Muscle of leg (tissue), 11 donors: Measurements from ENCODE around the gene BAHD1. TPM values are rescaled to one million over a fixed set of nuclear protein-coding genes. Genes with fewer than 3 reads are reported as not detected.

ENCODE experiments used
- DNase-seq: peaks from one replicate; pipeline ENCODE4 v3.0.0; 2013
- H3K27ac ChIP-seq: one replicate; pipeline ENCODE4 v1.5.1; 2013; ENCODE audit warnings: mild to moderate bottlenecking, low read length, control low read depth
- H3K27me3 ChIP-seq: one replicate; pipeline ENCODE4 v1.6.1; 2013; ENCODE audit warnings: low read length; ENCODE audit not compliant: control insufficient read depth, insufficient read depth
- H3K36me3 ChIP-seq: one replicate; pipeline ENCODE4 v1.6.1; 2013; ENCODE audit warnings: low read length; ENCODE audit not compliant: control insufficient read depth, insufficient read depth
- H3K4me1 ChIP-seq: one replicate; pipeline ENCODE4 v1.6.1; 2013; ENCODE audit warnings: low read length; ENCODE audit not compliant: control insufficient read depth, insufficient read depth
- H3K4me3 ChIP-seq: one replicate; pipeline ENCODE4 v1.5.1; 2013; ENCODE audit warnings: low read length, control low read depth
- H3K9me3 ChIP-seq: replicated peaks from 2 replicates; pipeline ENCODE4 v1.6.1; 2013; ENCODE audit warnings: low read depth, low read length; ENCODE audit not compliant: control insufficient read depth
- WGBS: methylation state at CpG from one replicate; pipeline ENCODE4 v1.1.5; 2013; ENCODE audit warnings: missing lambda C conversion rate; ENCODE audit not compliant: insufficient coverage; 5-methylcytosine and 5-hydroxymethylcytosine counted together
- polyA plus RNA-seq, 8 donors: library from polyadenylated mRNA; unstranded; fragments of 120-200 nt; gene quantifications; one replicate each; pipeline versions ENCODE4 v1.2.1 to v1.2.3, GENCODE V29; 2013; ENCODE audit warnings: inconsistent platforms in 1 of 8, low replicate concordance in 1 of 8; ENCODE audit not compliant: insufficient read length in 8 of 8, insufficient read depth in 1 of 8
- total RNA-seq: library from RNA; stranded (reverse); fragments of 120-200 nt; gene quantifications from one replicate; pipeline ENCODE4 v1.2.4, GENCODE V29; 2013

BAHD1 gene
- total and polyA plus RNA-seq, 9 donors: 12.1 to 22.6 (median 18.4) TPM

GRCh38 chr15:40493089-40493840 is 52.5 kb downstream of the BAHD1 start:
- DNase-seq: no peak
- no peaks in the 10 kb centered on the region for H3K9me3 ChIP-seq
- 94% methylated on average over 3 of the region's 8 CpGs for WGBS
- H3K36me3 ChIP-seq: no peaks in the 10 kb centered on the region
- peaks cover 4% of the 10 kb centered on the region for H3K27me3 ChIP-seq
- peaks cover 2% of the 10 kb centered on the region for H3K4me1 ChIP-seq
- no peak overlapping the region for H3K4me3 ChIP-seq
- H3K27ac ChIP-seq: no peak overlapping the region

- H3K27me3 ChIP-seq: peaks cover 7% of the 10 kb centered on the region
- peaks cover 2% of the 10 kb centered on the region for H3K4me1 ChIP-seq
- no peak overlapping the region for H3K4me3 ChIP-seq
- no peak overlapping the region for H3K27ac ChIP-seq
- WGBS: 100% methylated on average over 1 of the region's 2 CpGs
- H3K36me3 ChIP-seq: no peaks in the 10 kb centered on the region
- no peaks in the 10 kb centered on the region for H3K9me3 ChIP-seq
- no peak for DNase-seq
These were observed 54.8 kb downstream of the BAHD1 start for GRCh38 chr15:40495516-40495915.

GRCh38 chr15:40498418-40498817 is 57.7 kb downstream of the BAHD1 start:
- Histone ChIP-seq H3K9me3 (no peaks in the 10 kb centered on the region), H3K27me3 (peaks cover 7% of the 10 kb centered on the region), H3K4me1 (peaks cover 2% of the 10 kb centered on the region), H3K4me3 (no peak overlapping the region), H3K27ac (no peak overlapping the region), H3K36me3 (no peaks in the 10 kb centered on the region)
- DNase-seq: no peak
- no CpG with 5 or more reads among the region's 5 CpGs for WGBS

GRCh38 chr15:40498891-40499290 is 58.1 kb downstream of the BAHD1 start:
- Histone ChIP-seq H3K27ac (no peak overlapping the region), H3K36me3 (no peaks in the 10 kb centered on the region), H3K4me3 (no peak overlapping the region), H3K9me3 (no peaks in the 10 kb centered on the region), H3K27me3 (peaks cover 7% of the 10 kb centered on the region), H3K4me1 (peaks cover 2% of the 10 kb centered on the region)
- WGBS: 67% methylated on average over 1 of the region's 4 CpGs
- DNase-seq: no peak

- Histone ChIP-seq H3K36me3 (no peaks in the 10 kb centered on the region), H3K9me3 (no peaks in the 10 kb centered on the region), H3K27me3 (peaks cover 6% of the 10 kb centered on the region), H3K4me3 (no peak overlapping the region), H3K4me1 (peaks cover 2% of the 10 kb centered on the region), H3K27ac (no peak overlapping the region)
- WGBS: 80% methylated on average over 2 of the region's 4 CpGs
- no peak for DNase-seq
These were observed 59.2 kb downstream of the BAHD1 start for GRCh38 chr15:40499931-40500330.

- H3K36me3 ChIP-seq: no peaks in the 10 kb centered on the region
- H3K4me3 ChIP-seq: no peak overlapping the region
- DNase-seq: peak; percentile 7
- H3K27ac ChIP-seq: no peak overlapping the region
- H3K27me3 ChIP-seq: peaks cover 6% of the 10 kb centered on the region
- no peaks in the 10 kb centered on the region for H3K9me3 ChIP-seq
- 86% methylated on average over 1 of the region's 4 CpGs for WGBS
- H3K4me1 ChIP-seq: peaks cover 2% of the 10 kb centered on the region
These were observed 60.0 kb downstream of the BAHD1 start for GRCh38 chr15:40500568-40501330.

GRCh38 chr15:40501487-40501886 is 60.7 kb downstream of the BAHD1 start:
- Histone ChIP-seq H3K9me3 (no peaks in the 10 kb centered on the region), H3K4me1 (peaks cover 2% of the 10 kb centered on the region), H3K4me3 (no peak overlapping the region), H3K27ac (no peak overlapping the region), H3K27me3 (peaks cover 6% of the 10 kb centered on the region), H3K36me3 (no peaks in the 10 kb centered on the region)
- WGBS: 61% methylated on average over 2 of the region's 6 CpGs
- DNase-seq: no peak

GRCh38 chr15:40506964-40507571 is 66.3 kb downstream of the BAHD1 start:
- under 1% methylated on average over 27 of the region's 30 CpGs for WGBS
- Histone ChIP-seq H3K9me3 (no peaks in the 10 kb centered on the region), H3K4me1 (peaks cover 17% of the 10 kb centered on the region), H3K27me3 (peaks cover 16% of the 10 kb centered on the region), H3K4me3 (peak overlapping the region; percentile 18), H3K36me3 (no peaks in the 10 kb centered on the region), H3K27ac (no peak overlapping the region)
- DNase-seq: peak; percentile 91

- DNase-seq: no peak
- Histone ChIP-seq H3K4me3 (no peak overlapping the region), H3K27ac (no peak overlapping the region), H3K27me3 (peaks cover 16% of the 10 kb centered on the region), H3K36me3 (no peaks in the 10 kb centered on the region), H3K9me3 (no peaks in the 10 kb centered on the region), H3K4me1 (peaks cover 18% of the 10 kb centered on the region)
- no CpG with 5 or more reads among the region's 1 CpG for WGBS
These were observed 67.5 kb downstream of the BAHD1 start for GRCh38 chr15:40508216-40508615.

- H3K27me3 ChIP-seq: peaks cover 13% of the 10 kb centered on the region
- no peaks in the 10 kb centered on the region for H3K9me3 ChIP-seq
- no peak overlapping the region for H3K4me3 ChIP-seq
- WGBS: no CpG with 5 or more reads among the region's 2 CpGs
- peaks cover 18% of the 10 kb centered on the region for H3K4me1 ChIP-seq
- no peaks in the 10 kb centered on the region for H3K36me3 ChIP-seq
- DNase-seq: peak; percentile 5
- H3K27ac ChIP-seq: no peak overlapping the region
These were observed 69.4 kb downstream of the BAHD1 start for GRCh38 chr15:40510201-40510600.
